GF-D8 (cell line): ENCODE measurements around the gene FSTL5.

Source experiments
- DNase-seq: peaks from one replicate; lab custom pipeline; 2025; lab: John Stamatoyannopoulos, UW

The FSTL5 gene

DNA sequence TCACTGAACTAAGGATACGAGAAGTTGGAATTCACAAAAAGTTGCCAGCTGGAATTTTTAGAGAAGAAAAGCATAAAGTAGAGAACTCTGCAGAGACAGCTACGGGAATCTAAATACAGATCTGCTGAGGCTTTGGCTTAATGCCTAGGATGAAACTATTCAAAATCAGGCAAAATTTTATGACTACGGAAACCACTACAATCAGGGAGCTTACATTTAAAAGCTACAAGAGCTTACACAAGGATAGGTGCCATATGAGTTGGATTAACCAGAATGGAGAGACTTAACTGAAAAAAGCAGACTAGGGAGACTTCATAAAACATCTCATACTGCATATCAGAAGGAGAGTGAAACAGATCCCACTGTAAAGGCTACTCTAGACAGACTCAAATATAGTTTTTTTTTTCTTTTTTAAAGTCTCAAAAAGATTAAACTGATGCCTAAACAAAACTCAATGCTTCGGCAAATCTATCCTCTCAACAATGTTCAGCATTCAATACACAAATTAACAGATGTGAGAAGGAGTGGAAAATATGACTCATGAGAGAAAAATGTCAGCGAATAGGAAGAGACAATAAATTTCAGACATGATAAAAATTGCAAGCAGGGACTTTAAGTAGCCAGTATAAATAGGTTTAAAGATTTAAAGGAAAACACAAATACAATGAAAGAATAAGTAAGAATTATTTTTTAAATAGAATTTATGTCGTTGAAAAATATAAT, 586.1 kb downstream of the FSTL5 start:
- DNase-seq: no peak

GRCh38 chr4:161573836-161574235, 590.0 kb downstream of the FSTL5 start:
- DNase-seq: no peak

DNA sequence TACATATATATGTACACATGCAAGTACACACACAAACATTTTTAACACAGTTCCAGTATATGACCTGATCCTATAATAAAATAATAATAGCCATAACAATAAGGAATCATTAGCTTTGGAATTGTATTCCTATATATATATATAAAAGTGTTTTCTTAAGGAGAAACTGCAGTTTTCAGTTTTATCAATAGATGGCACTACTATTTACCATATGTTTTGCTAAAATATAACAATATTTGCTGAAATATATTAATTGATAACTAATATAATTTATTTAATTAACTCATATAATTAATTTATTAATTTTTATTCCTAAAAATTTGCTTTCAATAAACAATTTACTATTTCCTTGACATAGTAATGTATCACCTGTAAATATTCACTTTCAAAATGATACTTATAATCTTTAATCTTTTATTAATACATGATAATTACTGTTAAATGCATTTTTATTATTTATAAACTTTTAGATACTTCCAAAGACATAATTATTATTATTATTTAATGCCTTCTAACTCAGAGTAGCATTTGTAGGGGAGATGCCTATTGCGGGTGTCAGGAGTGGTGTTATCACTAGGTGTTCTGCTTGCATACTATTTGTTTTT, 599.5 kb downstream of the FSTL5 start:
- no peak for DNase-seq

GRCh38 chr4:161555689-161556660, 607.8 kb downstream of the FSTL5 start:
- DNase-seq: no peak

- no peak for DNase-seq
Measured at GRCh38 chr4:161554372-161554990, 609.3 kb downstream of the FSTL5 start.

DNA sequence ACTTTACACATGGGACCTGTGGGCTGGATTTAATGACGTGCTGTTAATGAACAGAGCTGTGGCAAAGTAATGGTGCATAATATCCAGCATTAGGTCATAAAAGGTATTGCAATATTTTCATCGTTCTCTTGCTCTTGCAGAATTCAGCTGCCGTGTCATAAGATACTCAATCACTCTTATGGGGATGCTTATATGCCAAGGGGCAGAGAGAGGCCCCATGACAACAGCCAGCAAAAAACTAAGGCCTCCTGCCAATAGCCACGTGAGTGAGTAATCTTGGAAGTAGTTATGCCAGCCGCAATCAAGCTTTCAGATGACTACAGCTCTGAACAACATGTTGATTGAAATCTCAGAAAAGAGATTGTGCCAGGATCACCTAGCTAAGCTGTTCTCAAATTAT, 616.9 kb downstream of the FSTL5 start:
- no peak for DNase-seq

GRCh38 chr4:161540265-161540664, 623.5 kb downstream of the FSTL5 start:
- no peak for DNase-seq

GRCh38 chr4:161538941-161539340, 624.9 kb downstream of the FSTL5 start:
- no peak for DNase-seq

GRCh38 chr4:161530710-161531109, 633.1 kb downstream of the FSTL5 start:
- no peak for DNase-seq

- no peak for DNase-seq
Measured at GRCh38 chr4:161525121-161525520, 638.7 kb downstream of the FSTL5 start.

GRCh38 chr4:161522031-161522430, 641.8 kb downstream of the FSTL5 start:
- no peak for DNase-seq

- no peak for DNase-seq
Measured at GRCh38 chr4:161519611-161520010, 644.2 kb downstream of the FSTL5 start.

- no peak for DNase-seq
Measured at GRCh38 chr4:161517941-161518340, 645.9 kb downstream of the FSTL5 start.

- no peak for DNase-seq
Measured at GRCh38 chr4:161505141-161505540, 658.7 kb downstream of the FSTL5 start.

DNA sequence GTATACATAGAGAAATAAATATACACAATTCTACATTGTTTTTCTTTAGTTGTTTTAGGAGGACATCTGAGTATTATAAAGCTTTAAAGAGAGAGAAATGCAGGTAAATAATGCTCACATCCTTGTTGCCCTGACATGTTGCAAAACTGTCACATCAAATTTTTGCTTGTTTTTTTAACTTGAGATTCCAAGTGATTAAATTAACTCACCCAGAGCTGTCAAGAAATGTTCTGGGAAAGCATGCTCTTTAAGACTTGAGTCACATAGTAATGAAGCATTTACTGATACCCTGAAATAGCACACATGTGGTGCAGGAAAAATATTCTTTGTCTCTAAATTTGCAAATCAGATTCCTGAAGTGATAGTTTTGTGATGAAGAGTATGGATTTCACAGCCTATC, 665.6 kb downstream of the FSTL5 start:
- no peak for DNase-seq

DNA sequence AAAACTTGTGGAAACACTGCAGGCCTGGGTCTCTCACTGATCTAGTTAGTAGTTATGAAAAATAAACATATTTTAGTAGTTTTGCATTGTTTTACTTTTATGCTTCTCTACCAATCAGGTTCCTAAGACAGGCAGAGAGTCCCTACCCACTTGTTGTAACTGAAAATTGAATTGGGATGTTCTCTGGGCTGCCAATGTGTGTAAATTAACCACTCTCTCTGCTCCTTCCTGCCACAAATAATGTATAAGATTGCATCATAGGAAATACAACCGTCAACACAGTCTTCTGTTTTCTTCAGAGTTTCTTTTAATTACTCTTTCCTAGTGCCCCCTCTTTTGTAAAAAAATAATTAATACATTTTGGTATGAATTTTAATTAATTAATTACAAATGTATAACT, 677.3 kb downstream of the FSTL5 start:
- no peak for DNase-seq

DNA sequence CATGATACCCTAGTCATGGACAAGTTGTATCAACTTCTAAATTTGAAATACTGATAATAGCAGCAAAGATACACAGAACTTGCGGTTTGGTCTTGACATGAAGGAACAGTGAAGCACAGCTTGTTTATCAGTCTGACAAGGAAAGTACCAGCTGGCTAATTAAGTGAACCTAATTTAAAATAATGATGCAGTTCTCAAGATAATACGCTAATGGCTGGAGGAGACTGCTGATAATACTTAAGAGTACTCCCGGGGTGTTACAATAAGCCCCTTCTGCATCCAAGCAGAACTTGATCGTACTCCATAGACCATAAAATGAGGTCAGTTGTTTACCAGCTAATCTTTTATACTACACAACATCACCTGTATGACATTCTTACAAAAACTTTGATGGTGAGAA, 697.5 kb downstream of the FSTL5 start:
- no peak for DNase-seq

- DNase-seq: no peak
Measured at GRCh38 chr4:161463436-161463835, 700.4 kb downstream of the FSTL5 start.

- no peak for DNase-seq
Measured at GRCh38 chr4:161457906-161458305, 705.9 kb downstream of the FSTL5 start.

DNA sequence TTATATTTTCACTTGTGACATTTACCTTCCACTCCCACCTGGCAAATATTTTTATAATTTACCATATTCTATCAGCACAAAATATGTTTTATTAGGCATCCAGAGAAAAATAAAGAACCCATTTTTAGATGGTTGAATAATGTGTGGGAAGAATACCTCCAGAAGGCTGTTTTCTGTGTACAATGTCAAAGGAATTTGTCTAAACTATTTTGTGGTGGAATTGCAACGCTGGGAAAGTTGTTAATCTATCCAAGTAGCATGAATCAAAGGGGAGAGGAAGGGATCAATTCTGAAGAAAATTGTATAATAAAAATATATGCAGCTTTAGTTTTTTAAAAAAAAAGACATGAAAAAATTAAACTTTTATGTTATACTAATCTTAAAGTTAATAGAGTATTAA, 706.5 kb downstream of the FSTL5 start:
- DNase-seq: no peak

DNA sequence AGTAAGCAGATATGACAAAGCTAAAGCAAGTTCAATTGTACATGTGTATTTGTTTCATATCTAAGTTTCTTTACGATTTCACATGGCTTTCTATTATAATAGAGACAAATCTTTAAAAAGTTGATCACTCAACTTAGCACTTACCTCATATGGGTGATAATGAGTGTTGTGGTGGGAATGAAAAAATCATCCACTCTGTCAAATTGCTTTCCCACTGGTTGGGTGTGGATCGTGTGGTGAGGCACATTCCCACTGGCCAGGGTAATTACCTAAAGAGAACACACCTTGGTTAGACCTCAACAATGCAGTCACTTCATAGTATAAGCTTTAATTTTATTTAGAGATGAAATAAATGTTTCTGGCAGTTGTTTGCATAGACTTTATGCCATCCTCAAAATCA, 708.9 kb downstream of the FSTL5 start:
- DNase-seq: no peak

- no peak for DNase-seq
Measured at GRCh38 chr4:161448550-161449180, 715.1 kb downstream of the FSTL5 start.
